PFSK-1 (cell line): Measurements from ENCODE around the gene ING1.

ENCODE experiments used
- FOXP2 ChIP-seq: optimal IDR thresholded peaks from 2 replicates; pipeline ENCODE3; 2011; ENCODE audit warnings: borderline replicate concordance, control low read depth, inconsistent platforms; ENCODE audit not compliant: insufficient read depth; ENCODE audit errors: extremely low read length, extremely low read depth
- POLR2AphosphoS5 ChIP-seq: IDR thresholded peaks from 2 replicates; pipeline ENCODE4 v1.6.1; 2012; ENCODE audit warnings: low read depth, mild to moderate bottlenecking, control low read depth, low read length, moderate library complexity
- SIN3A ChIP-seq: IDR thresholded peaks from 2 replicates; pipeline ENCODE4 v1.6.1; 2012; ENCODE audit warnings: mild to moderate bottlenecking, low read length, moderate library complexity, borderline replicate concordance; ENCODE audit not compliant: insufficient read depth
- TAF1 ChIP-seq: IDR thresholded peaks from 2 replicates; pipeline ENCODE4 v1.6.1; 2012; ENCODE audit warnings: low read length, control low read depth, borderline replicate concordance; ENCODE audit not compliant: insufficient read depth
- TF ChIP-seq, protein P1 (sequence below), 2 experiments: IDR thresholded peaks; 2 replicates each; pipeline versions ENCODE4 v1.6.1 to v1.8.0; 2011 to 2012; ENCODE audit warnings: low read depth in 2 of 2, low read length in 2 of 2, control low read depth in 1 of 2, inconsistent platforms in 1 of 2, mild to moderate bottlenecking in 1 of 2, moderate library complexity in 1 of 2; ENCODE audit not compliant: insufficient read depth in 1 of 2

ING1 gene

DNA sequence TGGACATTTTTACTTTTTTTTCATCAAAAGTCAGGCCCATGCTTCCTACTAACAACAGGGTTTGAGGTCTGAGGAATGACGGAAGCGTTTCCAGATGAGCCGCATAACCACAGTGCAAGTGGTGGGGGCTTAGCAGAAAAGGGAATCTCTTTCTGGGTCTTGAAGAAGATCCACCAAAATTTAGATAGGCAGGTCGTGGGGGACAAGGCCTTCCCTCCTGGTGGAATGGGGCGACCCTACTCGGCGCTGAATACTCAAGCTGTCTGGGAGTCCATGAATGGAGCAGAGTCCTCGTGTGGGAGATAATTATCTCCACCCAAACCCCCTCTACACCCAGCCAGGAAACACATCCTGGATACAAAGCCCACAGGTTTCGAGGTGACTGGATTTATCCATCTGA lies 44.5 kb upstream of the ING1 start:
- TF ChIP-seq SIN3A (no peak), POLR2AphosphoS5 (no peak), FOXP2 (no peak), TAF1 (no peak)
- TF ChIP-seq, protein P1, sequence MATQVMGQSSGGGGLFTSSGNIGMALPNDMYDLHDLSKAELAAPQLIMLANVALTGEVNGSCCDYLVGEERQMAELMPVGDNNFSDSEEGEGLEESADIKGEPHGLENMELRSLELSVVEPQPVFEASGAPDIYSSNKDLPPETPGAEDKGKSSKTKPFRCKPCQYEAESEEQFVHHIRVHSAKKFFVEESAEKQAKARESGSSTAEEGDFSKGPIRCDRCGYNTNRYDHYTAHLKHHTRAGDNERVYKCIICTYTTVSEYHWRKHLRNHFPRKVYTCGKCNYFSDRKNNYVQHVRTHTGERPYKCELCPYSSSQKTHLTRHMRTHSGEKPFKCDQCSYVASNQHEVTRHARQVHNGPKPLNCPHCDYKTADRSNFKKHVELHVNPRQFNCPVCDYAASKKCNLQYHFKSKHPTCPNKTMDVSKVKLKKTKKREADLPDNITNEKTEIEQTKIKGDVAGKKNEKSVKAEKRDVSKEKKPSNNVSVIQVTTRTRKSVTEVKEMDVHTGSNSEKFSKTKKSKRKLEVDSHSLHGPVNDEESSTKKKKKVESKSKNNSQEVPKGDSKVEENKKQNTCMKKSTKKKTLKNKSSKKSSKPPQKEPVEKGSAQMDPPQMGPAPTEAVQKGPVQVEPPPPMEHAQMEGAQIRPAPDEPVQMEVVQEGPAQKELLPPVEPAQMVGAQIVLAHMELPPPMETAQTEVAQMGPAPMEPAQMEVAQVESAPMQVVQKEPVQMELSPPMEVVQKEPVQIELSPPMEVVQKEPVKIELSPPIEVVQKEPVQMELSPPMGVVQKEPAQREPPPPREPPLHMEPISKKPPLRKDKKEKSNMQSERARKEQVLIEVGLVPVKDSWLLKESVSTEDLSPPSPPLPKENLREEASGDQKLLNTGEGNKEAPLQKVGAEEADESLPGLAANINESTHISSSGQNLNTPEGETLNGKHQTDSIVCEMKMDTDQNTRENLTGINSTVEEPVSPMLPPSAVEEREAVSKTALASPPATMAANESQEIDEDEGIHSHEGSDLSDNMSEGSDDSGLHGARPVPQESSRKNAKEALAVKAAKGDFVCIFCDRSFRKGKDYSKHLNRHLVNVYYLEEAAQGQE (IDR thresholded peaks at IDR 0.05; ENCODE audit: insufficient read depth in 1 of 2, low read depth in 2 of 2, low read length in 2 of 2): no peak

DNA sequence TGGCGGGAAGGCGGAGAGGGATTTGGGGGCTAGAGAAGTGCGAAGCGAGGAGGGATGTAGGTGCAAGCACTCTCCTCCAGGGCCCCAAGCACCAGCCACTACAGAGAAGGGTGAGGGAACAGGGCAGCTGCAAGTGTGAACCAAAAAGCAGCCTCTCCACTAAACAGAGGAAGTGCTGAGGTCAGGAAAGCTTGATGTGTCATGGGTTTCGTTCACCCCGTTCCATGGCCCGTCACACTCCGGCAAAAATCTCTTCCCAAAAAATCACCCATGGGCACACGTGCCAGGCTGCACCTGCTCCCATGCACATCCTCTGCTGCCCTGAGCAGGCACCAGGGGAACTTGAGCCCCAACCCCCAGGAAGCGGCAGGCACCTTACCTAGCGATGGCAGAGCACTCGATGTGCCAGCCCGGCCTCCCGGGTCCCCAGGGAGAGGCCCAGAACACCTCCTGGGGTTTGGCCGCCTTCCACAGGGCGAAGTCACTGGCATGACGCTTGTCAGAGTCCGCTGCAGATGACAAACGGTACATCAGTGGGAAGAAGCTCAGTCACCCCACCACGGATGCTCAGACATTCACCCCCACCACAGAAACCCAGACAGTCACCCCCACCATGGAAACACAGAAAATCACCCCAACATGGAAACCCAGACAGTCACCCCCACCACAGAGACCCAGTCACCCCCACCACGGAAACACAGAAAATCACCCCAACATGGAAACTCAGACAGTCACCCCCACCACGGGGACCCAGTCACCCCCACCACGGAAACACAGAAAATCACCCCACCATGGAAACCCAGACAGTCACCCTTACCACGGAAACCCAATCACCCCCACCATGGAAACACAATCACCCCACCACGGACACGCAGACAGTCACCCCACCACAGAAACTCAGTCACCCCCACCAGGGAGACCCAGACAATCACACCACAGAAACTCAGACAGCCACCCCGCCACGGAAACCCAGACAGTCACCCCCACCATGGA lies 36.6 kb upstream of the ING1 start:
- TF ChIP-seq TAF1: no peak
- TF ChIP-seq POLR2AphosphoS5: no peak
- TF ChIP-seq, protein P1 (IDR thresholded peaks at IDR 0.05; ENCODE audit: insufficient read depth in 1 of 2, low read depth in 2 of 2, low read length in 2 of 2): no peak
- TF ChIP-seq FOXP2: no peak
- no peak for TF ChIP-seq SIN3A

DNA sequence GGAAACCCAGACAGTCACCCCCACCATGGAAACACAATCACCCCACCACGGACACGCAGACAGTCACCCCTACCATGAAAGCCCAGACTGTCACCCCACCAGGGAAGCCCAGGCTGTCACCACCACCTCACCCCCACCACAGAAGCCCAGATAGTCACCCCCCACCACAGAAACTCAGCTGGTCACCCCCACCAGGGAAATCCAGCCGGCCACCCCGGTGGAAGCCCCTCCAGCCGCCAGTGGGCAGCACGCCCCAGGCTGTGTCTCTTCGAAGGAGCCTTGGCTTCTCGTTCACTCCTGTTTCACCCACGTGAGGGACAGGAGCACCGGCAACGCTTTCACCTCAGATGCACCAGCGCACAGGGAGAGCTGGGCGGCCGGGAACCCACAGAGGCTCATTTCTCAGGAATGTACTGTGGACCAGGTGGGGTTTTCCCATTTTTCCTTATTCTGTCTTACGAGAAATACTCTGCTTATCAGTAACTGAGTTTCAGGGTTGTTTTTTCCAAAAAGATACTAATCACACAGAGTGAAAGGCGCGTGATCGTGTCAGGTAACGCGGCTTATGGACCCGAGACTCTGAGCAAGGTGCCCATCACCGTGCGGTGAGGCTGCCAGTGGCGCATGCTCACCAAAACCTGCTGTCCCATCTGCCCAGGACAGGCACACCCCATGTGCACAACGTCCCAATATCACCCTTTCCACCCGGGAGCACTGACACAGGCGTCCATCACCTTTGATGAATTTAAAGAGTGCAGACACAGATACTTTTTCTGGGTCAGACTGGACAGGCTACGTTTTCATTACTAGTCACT lies 35.6 kb upstream of the ING1 start:
- TF ChIP-seq TAF1 (no peak), FOXP2 (no peak), SIN3A (no peak)
- TF ChIP-seq, protein P1 (IDR thresholded peaks at IDR 0.05; ENCODE audit: insufficient read depth in 1 of 2, low read depth in 2 of 2, low read length in 2 of 2): no peak

DNA sequence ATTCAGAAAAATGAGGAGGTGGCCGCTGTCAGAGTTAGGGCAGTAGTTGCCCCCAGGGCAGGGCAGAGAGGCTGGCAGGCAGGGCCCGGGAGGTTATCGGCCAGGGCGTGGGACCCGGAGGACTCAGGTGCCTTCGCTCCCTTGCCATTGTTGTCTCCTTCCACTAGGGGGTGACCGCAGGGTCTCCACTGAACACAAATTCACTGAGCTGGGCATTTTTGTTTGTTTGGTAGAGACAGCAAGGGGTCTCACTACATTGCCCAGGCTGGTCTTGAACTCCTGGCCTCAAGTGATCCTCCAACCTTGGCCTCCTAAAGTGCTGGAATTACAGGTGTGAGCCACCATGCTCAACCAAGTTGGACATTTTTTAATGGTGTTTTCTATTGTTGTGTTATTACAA lies 32.6 kb upstream of the ING1 start:
- TF ChIP-seq, protein P1 (IDR thresholded peaks at IDR 0.05; ENCODE audit: insufficient read depth in 1 of 2, low read depth in 2 of 2, low read length in 2 of 2): no peak
- TF ChIP-seq TAF1 (no peak), SIN3A (no peak), FOXP2 (no peak), POLR2AphosphoS5 (no peak)
